Right ventricle myocardium inferior (tissue), 1 donor: Measurements from ENCODE around the gene LHPP. TPM values are rescaled to one million over a fixed set of nuclear protein-coding genes. Genes with fewer than 3 reads are reported as not detected.

Experiments
- ATAC-seq: fragments of 200-7000 bp; cut with Tn5 transposase; one replicate; pipeline ENCODE4 v1.9.1; 2020; ENCODE audit warnings: mild to moderate bottlenecking, moderate library complexity
- DNase-seq: peaks from one replicate; pipeline ENCODE4 v3.0.0; 2021; ENCODE audit errors: missing footprints
- intact Hi-C: fragments of 100-400 bp; cut with DNase I; formaldehyde crosslinking; loops from one replicate; pipeline ENCODE4 v1.11.0; 2022
- total RNA-seq: library from RNA; stranded (reverse); fragmentation: NEBNext Ultra II Directional; extraction: Animal tissue kit (Norgen Biotek cat#: 25700); gene quantifications from one replicate; pipeline ENCODE4 v1.2.1, GENCODE V29; 2021
- donor health status: DM: no; HTN: yes; CAD: no; lungs with severe emphysema.

Gene LHPP
- total RNA-seq, 1 donor from 2014 or later, result 5.8 TPM

- ATAC-seq, result no peak
- intact Hi-C loops, result no loop called here
- DNase-seq, result peak; percentile 9
These were observed 131.3 kb downstream of the LHPP start for GRCh38 chr10:124592736-124593430.

- ATAC-seq (no peak), DNase-seq (peak; percentile 60)
- intact Hi-C loops, result no loop called here
These were observed 131.9 kb downstream of the LHPP start for GRCh38 chr10:124593431-124593985.

- intact Hi-C loops, result no loop called here
- DNase-seq, result no peak
- ATAC-seq, result no peak
These were observed 132.6 kb downstream of the LHPP start for GRCh38 chr10:124594240-124594639.

DNA sequence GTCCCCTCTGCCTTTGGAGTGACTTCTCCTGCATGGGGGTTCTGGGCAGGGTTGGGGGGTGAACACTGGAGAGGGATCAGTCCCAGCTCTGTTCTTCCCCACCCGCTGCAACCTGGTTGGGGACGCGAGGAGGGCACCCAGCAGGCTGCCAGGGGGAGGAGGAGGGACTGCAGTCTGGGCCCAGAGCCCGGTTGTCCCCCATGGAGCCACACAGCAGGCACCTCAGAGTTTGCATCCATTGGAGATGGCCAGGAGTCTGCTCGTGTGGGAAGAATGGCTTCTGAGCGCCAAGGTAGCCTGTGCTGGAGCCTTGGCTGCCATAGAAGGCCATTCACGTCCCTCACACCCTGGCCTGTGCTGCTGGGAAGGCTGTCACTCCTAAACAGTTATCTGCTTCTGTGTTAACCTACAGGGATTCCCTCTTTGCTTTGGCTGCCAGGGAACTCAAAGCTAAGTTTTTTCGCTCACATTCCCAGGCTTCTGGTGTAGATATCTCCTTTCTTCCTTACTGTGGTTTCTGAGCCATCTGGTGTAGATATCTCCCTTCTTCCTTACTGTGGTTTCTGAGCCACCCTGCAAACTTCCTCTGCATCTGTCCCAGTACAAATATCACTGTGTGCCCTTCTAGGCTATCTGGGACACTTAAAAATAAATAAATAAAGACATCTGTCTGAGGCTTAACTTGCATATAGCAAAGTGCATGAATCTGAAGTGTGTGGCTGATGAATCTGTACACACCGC, 133.7 kb downstream of the LHPP start:
- DNase-seq (peak; percentile 18), ATAC-seq (no peak)
- intact Hi-C loops, result no loop called here

GRCh38 chr10:124596116-124596785, 134.6 kb downstream of the LHPP start:
- no peak for ATAC-seq
- intact Hi-C loops, result no loop called here
- DNase-seq, result peak; percentile 44

GRCh38 chr10:124596962-124597845, 135.6 kb downstream of the LHPP start:
- peak; percentile 20 for DNase-seq
- no peak for ATAC-seq
- intact Hi-C loops, result no loop called here

- DNase-seq (peak; percentile 48), ATAC-seq (no peak)
- intact Hi-C loops, result no loop called here
These were observed 136.2 kb downstream of the LHPP start for GRCh38 chr10:124597846-124598165.

DNA sequence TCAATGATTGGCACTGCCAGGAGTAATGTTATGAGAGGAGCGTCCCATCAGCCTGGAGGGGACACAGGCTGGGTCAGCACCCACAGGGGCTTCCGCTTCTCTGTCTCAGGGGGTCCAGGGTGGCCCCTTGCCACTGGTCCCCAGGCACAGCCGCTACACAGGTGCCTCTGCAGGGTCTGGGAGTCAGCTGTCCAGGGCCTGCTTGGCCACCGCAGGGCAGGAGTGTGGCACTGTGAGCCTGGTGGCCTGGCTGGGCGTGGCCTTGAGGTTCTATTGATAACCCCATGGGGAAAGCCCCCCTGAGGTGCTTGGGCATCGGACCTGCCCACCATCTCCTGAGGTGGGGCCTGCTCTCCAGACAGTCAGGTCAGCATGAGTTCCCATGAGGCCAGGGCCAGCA, 136.6 kb downstream of the LHPP start:
- DNase-seq (peak; percentile 41), ATAC-seq (no peak)
- intact Hi-C loops, result no loop called here

DNA sequence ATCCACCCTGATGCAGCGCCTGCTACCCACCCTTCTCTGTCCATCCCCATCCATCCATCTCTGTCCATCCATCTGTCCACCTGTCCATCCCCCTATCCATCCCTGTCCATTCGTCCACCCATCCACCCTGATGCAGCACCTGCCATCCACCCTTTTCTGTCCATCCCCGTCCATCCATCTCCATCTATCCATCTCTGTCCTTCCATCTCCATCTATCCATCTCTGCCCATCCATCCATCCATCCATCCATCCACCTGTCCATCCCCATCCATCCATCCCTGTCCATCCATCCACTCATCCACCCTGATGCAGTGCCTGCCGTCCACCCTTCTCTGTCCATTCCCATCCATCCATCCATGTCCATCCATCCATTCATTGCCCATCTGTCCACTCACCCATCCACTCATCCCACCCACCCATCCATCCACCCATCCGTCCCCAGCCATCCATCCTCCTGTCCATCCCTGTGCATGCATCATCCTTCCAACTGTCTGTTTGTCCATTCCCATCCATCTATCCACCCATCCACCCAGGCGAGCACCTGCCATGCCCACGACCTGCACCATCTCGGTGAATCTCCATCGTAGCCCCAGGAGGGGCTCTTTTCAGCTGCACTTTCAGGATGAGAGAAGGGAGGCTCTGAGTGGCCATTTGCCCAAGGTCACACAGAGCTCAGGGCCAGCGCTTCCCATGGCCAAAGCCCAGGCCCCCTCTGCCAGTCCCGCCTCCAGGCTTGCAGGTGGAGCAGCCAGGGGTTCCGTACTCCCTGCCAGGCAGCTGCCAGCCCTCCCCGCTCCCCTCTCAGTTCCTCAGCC, 137.4 kb downstream of the LHPP start:
- peak; percentile 37 for DNase-seq
- intact Hi-C loops, result no loop called here
- ATAC-seq, result no peak

GRCh38 chr10:124599588-124600050, 138.0 kb downstream of the LHPP start:
- DNase-seq, result peak; percentile 21
- ATAC-seq, result no peak
- intact Hi-C loops, result no loop called here

- DNase-seq (peak; percentile 53), ATAC-seq (no peak)
- intact Hi-C loops, result no loop called here
These were observed 138.6 kb downstream of the LHPP start for GRCh38 chr10:124600051-124600880.

- intact Hi-C loops, result no loop called here
- ATAC-seq (no peak), DNase-seq (peak; percentile 46)
These were observed 139.4 kb downstream of the LHPP start for GRCh38 chr10:124601016-124601415.

DNA sequence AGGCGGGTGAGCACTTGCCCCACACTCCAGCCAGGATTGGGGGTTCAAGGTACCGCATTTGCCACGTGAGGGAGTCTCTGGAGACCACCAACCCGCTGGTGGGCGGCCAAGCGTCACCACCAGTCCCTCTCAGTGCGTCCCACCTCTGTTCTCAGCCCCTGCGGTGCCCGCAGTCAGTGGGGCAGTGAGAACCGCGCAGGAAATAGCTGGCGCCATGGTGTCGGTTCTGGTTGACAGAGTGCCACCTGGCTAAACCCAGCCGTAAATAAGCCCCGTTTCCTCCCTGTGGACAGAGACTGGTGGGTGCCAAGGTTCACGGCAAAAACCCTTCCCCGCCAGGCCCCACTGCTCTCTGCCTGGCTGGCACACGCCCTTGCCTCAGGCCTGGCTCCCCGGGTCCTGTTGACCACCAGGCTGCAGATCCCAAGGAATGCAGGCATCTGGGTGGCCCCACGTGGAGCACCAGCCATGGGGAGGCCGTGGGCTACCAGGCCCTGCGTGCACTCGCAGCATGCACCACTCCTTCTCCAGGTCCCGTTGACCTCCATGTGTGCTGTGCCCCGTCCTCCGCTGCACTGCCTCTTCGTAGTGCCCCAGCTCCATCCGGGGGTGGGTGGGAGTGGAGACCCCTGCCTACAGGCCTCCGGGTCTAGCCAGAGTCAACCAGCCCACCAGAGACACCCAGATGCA, 140.0 kb downstream of the LHPP start:
- intact Hi-C loops, result no loop called here
- ATAC-seq (no peak), DNase-seq (peak; percentile 59)

DNA sequence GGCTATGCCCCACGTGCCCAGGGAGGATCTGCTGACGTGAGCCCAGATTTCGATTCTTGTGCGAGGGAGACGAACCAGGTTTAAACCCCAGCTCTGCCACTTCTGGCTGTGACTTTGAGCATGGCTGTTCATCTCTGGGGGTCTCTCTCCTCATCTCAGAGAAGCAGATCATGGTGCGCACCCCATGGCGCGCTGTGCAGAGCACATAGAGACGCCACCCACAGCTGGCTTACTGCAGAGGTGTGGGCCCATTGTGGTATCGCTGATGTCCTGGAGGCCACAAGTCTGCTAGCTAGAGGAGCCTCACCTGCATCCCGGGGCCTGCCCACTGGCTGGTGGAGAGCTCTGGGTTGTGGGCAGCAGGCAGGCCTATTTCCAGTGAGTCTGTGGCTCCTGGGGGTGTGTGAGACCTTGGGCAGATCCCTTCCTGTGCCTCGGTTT, 140.5 kb downstream of the LHPP start:
- peak; percentile 53 for DNase-seq
- no peak for ATAC-seq
- intact Hi-C loops, result no loop called here

- DNase-seq (peak; percentile 55), ATAC-seq (no peak)
- intact Hi-C loops, result no loop called here
These were observed 141.2 kb downstream of the LHPP start for GRCh38 chr10:124602646-124603365.
